GM23248 (cell line): ENCODE measurements around the gene TFEC. TPM values are rescaled to one million over a fixed set of nuclear protein-coding genes. Genes with fewer than 3 reads are reported as not detected.

Experiments used
- DNase-seq: peaks from one replicate; pipeline ENCODE4 v3.0.0-alpha.2; 2015
- H2AFZ ChIP-seq: fragments of 200-600 bp; sonication (generic); 2 replicates; pipeline ENCODE4 v1.6.1; 2016; ENCODE audit warnings: antibody characterized with exemption
- H3F3A ChIP-seq: fragments of 200-600 bp; sonication (generic); 2 replicates; pipeline ENCODE4 v1.6.1; 2016; ENCODE audit warnings: mild to moderate bottlenecking, antibody characterized with exemption, mixed run types; ENCODE audit not compliant: insufficient read depth
- H3K27ac ChIP-seq: fragments of 200-600 bp; sonication (generic); 2 replicates; pipeline ENCODE4 v1.5.1; 2016; ENCODE audit warnings: mild to moderate bottlenecking
- H3K27me3 ChIP-seq: fragments of 200-600 bp; sonication (generic); replicated peaks from 2 replicates; pipeline ENCODE4 v1.6.1; 2016; ENCODE audit warnings: mild to moderate bottlenecking; ENCODE audit not compliant: insufficient read depth
- H3K36me3 ChIP-seq: fragments of 200-600 bp; sonication (generic); 2 replicates; pipeline ENCODE4 v1.6.1; 2016; ENCODE audit warnings: low read depth, mild to moderate bottlenecking
- H3K4me1 ChIP-seq: fragments of 200-600 bp; sonication (generic); 2 replicates; pipeline ENCODE4 v1.6.1; 2016; ENCODE audit warnings: mild to moderate bottlenecking; ENCODE audit not compliant: insufficient read depth
- H3K4me2 ChIP-seq: fragments of 200-600 bp; sonication (generic); one replicate; pipeline ENCODE4 v1.6.1; 2016; ENCODE audit warnings: mild to moderate bottlenecking; ENCODE audit not compliant: unreplicated experiment
- H3K4me3 ChIP-seq: fragments of 200-600 bp; sonication (generic); 2 replicates; pipeline ENCODE4 v1.5.1; 2016; ENCODE audit warnings: mild to moderate bottlenecking
- H3K79me2 ChIP-seq: fragments of 200-600 bp; sonication (generic); 2 replicates; pipeline ENCODE4 v1.6.1; 2016; ENCODE audit warnings: mild to moderate bottlenecking; ENCODE audit not compliant: insufficient read depth
- H3K9ac ChIP-seq: fragments of 200-600 bp; sonication (generic); 2 replicates; pipeline ENCODE4 v1.6.1; 2016; ENCODE audit warnings: mild to moderate bottlenecking
- H3K9me2 ChIP-seq: fragments of 200-600 bp; sonication (generic); 2 replicates; pipeline ENCODE4 v1.6.1; 2016; ENCODE audit warnings: mixed run types, mild to moderate bottlenecking, moderate library complexity; ENCODE audit not compliant: insufficient read depth
- H3K9me3 ChIP-seq: fragments of 200-600 bp; sonication (generic); one replicate; pipeline ENCODE4 v1.6.1; 2017; ENCODE audit warnings: low read depth
- H4K20me1 ChIP-seq: fragments of 200-600 bp; sonication (generic); 2 replicates; pipeline ENCODE4 v1.6.0; 2016; ENCODE audit not compliant: insufficient read depth
- EZH2 ChIP-seq: fragments of 200-600 bp; sonication (generic); IDR thresholded peaks from 2 replicates; pipeline ENCODE4 v1.6.1; 2018; ENCODE audit warnings: antibody characterized with exemption, mild to moderate bottlenecking; ENCODE audit not compliant: insufficient read depth, poor library complexity, severe bottlenecking
- EZH2phosphoT487 ChIP-seq: fragments of 200-600 bp; sonication (generic); IDR thresholded peaks from 2 replicates; pipeline ENCODE4 v1.6.1; 2018; ENCODE audit warnings: antibody characterized with exemption, moderate library complexity, mild to moderate bottlenecking, low read depth; ENCODE audit not compliant: insufficient read depth
- WGBS, 2 experiments: methylation state at CpG; one replicate each; pipeline ENCODE4 v1.1.6; 2015 to 2017; ENCODE audit warnings: low lambda C conversion rate in 2 of 2, low coverage in 1 of 2; ENCODE audit errors: missing lambda C conversion rate in 2 of 2; 5-methylcytosine and 5-hydroxymethylcytosine counted together
- in situ Hi-C: fragments of 300-500 bp; cut with MboI; formaldehyde crosslinking; loops from 2 replicates; pipeline ENCODE4 v1.15.0; 2020
- polyA plus RNA-seq: library from polyadenylated mRNA; unstranded; fragments of >200 nt; fragmentation: Nextera tagmentation; extraction: Ambion mirVana; gene quantifications from 2 replicates; pipeline ENCODE4 v1.2.1, GENCODE V29; 2016
- total RNA-seq: library from RNA; depleted of rRNA; stranded (reverse); fragments of >200 nt; shearing (Covaris generic); gene quantifications from 2 replicates; pipeline ENCODE4 v1.2.3, GENCODE V29; 2014

Gene TFEC
- total and polyA plus RNA-seq, 2 experiments from 2014 or later = not detected

DNA sequence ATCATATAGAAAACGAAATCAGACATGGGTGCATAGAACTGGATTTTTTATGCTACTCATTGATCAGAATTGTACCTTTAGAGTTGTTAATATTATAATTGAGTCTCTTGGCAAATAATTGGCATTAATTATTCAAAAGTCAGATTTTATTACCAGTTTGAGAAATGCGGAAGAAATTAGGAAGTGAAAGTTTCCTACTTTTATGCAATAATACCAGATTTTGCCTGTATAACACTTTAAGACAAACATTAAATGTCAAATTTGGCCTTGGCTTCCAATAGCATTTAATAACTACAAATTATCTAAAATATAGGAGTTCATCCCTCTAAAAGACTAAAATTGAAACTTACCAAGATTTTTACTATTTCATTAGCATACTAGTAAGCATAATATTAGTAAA lies 6.8 kb upstream of the TFEC start:
- Histone ChIP-seq H3K27me3 (peaks cover 5% of the 10 kb centered on the region; the same call in 1 of the 2 replicates), H3K4me3 (no peak overlapping the region), H3K36me3 (no peaks in the 10 kb centered on the region), H3K9me2 (no peaks in the 10 kb centered on the region), H3K9me3 (no peaks in the 10 kb centered on the region), H3F3A (no peaks in the 10 kb centered on the region), H2AFZ (no peak overlapping the region), H4K20me1 (no peaks in the 10 kb centered on the region), H3K9ac (no peak overlapping the region), H3K4me2 (no peak overlapping the region), H3K4me1 (no peaks in the 10 kb centered on the region), H3K79me2 (no peaks in the 10 kb centered on the region), H3K27ac (no peak overlapping the region)
- TF ChIP-seq EZH2 = no peak
- no peak for TF ChIP-seq EZH2phosphoT487
- no peak for DNase-seq
- WGBS, 2 experiments = 38 to 46% methylated on average over 2 of the region's 2 CpGs
- in situ Hi-C loops = no loop called here

GRCh38 chr7:116034411-116034810 lies 3.8 kb upstream of the TFEC start:
- H2AFZ ChIP-seq = no peak overlapping the region
- no peak overlapping the region for H3K4me3 ChIP-seq
- TF ChIP-seq EZH2phosphoT487 (no peak), EZH2 (no peak)
- 0 out of 2 replicates have a peak, but pooled peaks cover 5% of the 10 kb centered on the region for H3K27me3 ChIP-seq
- no peak for DNase-seq
- no peaks in the 10 kb centered on the region for H3K4me1 ChIP-seq
- no peaks in the 10 kb centered on the region for H3K9me3 ChIP-seq
- no peak overlapping the region for H3K9ac ChIP-seq
- H4K20me1 ChIP-seq = no peaks in the 10 kb centered on the region
- in situ Hi-C loops = no loop called here
- H3K79me2 ChIP-seq = no peaks in the 10 kb centered on the region
- no peaks in the 10 kb centered on the region for H3K9me2 ChIP-seq
- no peak overlapping the region for H3K4me2 ChIP-seq
- H3F3A ChIP-seq = no peaks in the 10 kb centered on the region
- no peak overlapping the region for H3K27ac ChIP-seq
- no peaks in the 10 kb centered on the region for H3K36me3 ChIP-seq
- WGBS, 2 experiments = 36 to 37% methylated on average over 3 of the region's 3 CpGs

DNA sequence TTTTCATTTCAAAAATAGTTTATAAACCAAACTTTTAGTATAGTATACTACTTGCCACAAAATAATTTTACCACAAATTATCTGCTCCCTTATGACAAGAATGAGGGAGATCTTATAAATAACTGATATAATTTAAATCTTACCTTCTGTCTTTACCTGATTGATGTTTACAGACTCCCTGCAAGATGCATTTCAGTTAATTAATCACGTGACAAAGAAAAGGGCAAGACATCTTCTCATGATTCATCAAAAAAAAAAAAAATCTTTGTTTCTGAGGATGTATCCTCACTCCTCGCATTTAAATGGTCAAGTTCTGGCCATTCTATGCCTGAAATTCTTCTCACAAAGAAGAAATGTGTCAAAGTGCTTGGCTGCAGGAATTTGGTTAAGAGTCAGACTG lies 2.3 kb upstream of the TFEC start:
- no peaks in the 10 kb centered on the region for H3F3A ChIP-seq
- H2AFZ ChIP-seq = no peak overlapping the region
- WGBS, 2 experiments = 17 to 23% methylated on average over 2 of the region's 2 CpGs
- TF ChIP-seq EZH2 (no peak), EZH2phosphoT487 (no peak)
- in situ Hi-C loops = no loop called here
- DNase-seq = no peak
- no peaks in the 10 kb centered on the region for H3K9me3 ChIP-seq
- no peaks in the 10 kb centered on the region for H3K79me2 ChIP-seq
- no peaks in the 10 kb centered on the region for H3K9me2 ChIP-seq
- no peaks in the 10 kb centered on the region for H4K20me1 ChIP-seq
- no peak overlapping the region for H3K27ac ChIP-seq
- H3K27me3 ChIP-seq = peaks cover 12% of the 10 kb centered on the region; the same call in 1 of the 2 replicates
- no peaks in the 10 kb centered on the region for H3K4me1 ChIP-seq
- no peak overlapping the region for H3K9ac ChIP-seq
- H3K4me3 ChIP-seq = no peak overlapping the region
- no peaks in the 10 kb centered on the region for H3K36me3 ChIP-seq
- no peak overlapping the region for H3K4me2 ChIP-seq

DNA sequence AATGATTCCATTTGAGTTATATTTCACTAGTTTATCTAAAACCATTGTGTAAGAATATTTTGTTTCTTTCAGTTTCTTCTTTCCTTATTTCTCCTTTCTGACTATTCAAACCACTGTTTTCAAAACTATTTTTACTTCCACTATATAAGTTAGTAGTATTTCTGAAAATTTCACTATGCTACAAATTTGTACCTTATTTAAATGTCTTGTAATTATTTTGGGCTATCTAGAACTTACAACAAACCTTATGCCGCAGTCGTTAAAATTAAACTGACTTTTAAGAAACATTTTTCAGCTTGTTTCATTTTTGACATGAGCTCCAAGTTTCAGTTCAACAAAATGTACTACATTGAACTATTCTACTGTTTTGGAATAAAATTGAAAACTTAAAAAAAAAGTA lies 1.8 kb downstream of the TFEC start:
- TF ChIP-seq EZH2phosphoT487 (no peak), EZH2 (no peak)
- WGBS, 2 experiments = 89 to 92% methylated on average over 2 of the region's 2 CpGs
- H3K4me3 ChIP-seq = no peak overlapping the region
- peaks cover 8% of the 10 kb centered on the region; the same call in 1 of the 2 replicates for H3K27me3 ChIP-seq
- no peak overlapping the region for H3K27ac ChIP-seq
- H3K4me1 ChIP-seq = no peaks in the 10 kb centered on the region
- H3K4me2 ChIP-seq = no peak overlapping the region
- no peaks in the 10 kb centered on the region for H4K20me1 ChIP-seq
- no peaks in the 10 kb centered on the region for H3K79me2 ChIP-seq
- no peaks in the 10 kb centered on the region for H3K9me3 ChIP-seq
- no peaks in the 10 kb centered on the region for H3K36me3 ChIP-seq
- H3K9me2 ChIP-seq = no peaks in the 10 kb centered on the region
- DNase-seq = no peak
- no peak overlapping the region for H3K9ac ChIP-seq
- no peak overlapping the region for H2AFZ ChIP-seq
- in situ Hi-C loops = no loop called here
- H3F3A ChIP-seq = no peaks in the 10 kb centered on the region

- in situ Hi-C loops = no loop called here
- no peak overlapping the region for H2AFZ ChIP-seq
- no peak for TF ChIP-seq EZH2phosphoT487
- TF ChIP-seq EZH2 = no peak
- DNase-seq = no peak
- peaks cover 8% of the 10 kb centered on the region; the same call in 1 of the 2 replicates for H3K27me3 ChIP-seq
- H3F3A ChIP-seq = no peaks in the 10 kb centered on the region
- H3K79me2 ChIP-seq = no peaks in the 10 kb centered on the region
- 32 to 33% methylated on average over 5 of the region's 5 CpGs for WGBS, 2 experiments
- H3K36me3 ChIP-seq = no peaks in the 10 kb centered on the region
- H3K9me2 ChIP-seq = no peaks in the 10 kb centered on the region
- H3K9ac ChIP-seq = no peak overlapping the region
- no peaks in the 10 kb centered on the region for H3K9me3 ChIP-seq
- H3K4me2 ChIP-seq = no peak overlapping the region
- no peaks in the 10 kb centered on the region for H4K20me1 ChIP-seq
- no peak overlapping the region for H3K27ac ChIP-seq
- no peaks in the 10 kb centered on the region for H3K4me1 ChIP-seq
- no peak overlapping the region for H3K4me3 ChIP-seq
Observed at GRCh38 chr7:116027786-116028185, 2.8 kb downstream of the TFEC start.
